NCI-H2171 treated with DMSO at 0.1 percent for 48 hours (cell line): Measurements from ENCODE around the gene FGGY.
"Not testable (repeated sequence)": the region's sequence is repeated elsewhere in the genome, so short reads cannot be mapped to it uniquely, and the experiment has no call there.

Experiments
- DNase-seq: peaks from one replicate; lab custom pipeline; 2025; lab: John Stamatoyannopoulos, UW

Gene FGGY

GRCh38 chr1:59701376-59701775, 404.5 kb downstream of the FGGY start:
- DNase-seq = no peak

GRCh38 chr1:59703226-59703917, 406.5 kb downstream of the FGGY start:
- no peak for DNase-seq

- no peak for DNase-seq
These were observed 407.1 kb downstream of the FGGY start for GRCh38 chr1:59703918-59704378.

GRCh38 chr1:59704716-59705115, 407.8 kb downstream of the FGGY start:
- no peak for DNase-seq

DNA sequence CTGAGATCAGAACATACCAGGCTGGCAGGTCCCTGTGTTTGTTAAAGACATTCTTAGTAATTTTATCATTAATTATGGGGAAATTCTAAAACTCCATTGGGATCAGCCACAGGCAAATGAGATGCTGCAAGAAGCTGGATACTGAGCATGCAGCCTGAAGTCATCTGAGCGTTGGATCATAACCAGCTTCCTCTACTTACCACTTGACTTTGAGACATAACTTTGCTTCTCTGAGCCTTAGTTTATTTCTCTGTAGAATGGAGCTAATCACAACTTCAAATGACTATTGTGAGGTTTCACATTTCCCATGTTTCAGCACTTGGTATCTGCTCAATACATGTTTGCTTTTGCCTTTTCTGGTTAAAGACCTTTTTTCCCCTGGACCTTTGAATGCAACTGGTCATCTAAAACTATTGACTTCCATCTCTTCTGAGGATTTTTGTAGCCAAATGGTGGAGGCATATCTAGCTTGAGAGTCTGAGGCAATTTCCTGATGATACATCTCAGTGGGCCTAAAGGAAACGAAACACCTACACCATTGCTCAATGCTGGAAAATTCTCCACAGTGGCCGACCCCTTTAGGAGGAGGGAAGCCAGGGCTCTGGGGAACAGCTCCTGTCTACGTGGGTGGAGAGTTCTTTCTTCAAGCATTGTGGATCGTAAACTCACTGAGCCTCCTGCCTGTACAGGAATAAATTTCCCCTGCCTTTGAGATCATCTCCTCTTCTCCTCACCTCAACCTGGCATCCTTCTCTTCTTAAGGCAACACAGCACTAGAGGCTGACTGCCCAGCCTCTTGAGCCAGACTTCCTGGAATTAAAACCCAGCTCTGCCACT, 408.8 kb downstream of the FGGY start:
- no peak for DNase-seq

- no peak for DNase-seq
These were observed 409.4 kb downstream of the FGGY start for GRCh38 chr1:59706303-59706599.

GRCh38 chr1:59707178-59707791, 410.4 kb downstream of the FGGY start:
- no peak for DNase-seq

- no peak for DNase-seq
These were observed 412.4 kb downstream of the FGGY start for GRCh38 chr1:59709333-59709732.

DNA sequence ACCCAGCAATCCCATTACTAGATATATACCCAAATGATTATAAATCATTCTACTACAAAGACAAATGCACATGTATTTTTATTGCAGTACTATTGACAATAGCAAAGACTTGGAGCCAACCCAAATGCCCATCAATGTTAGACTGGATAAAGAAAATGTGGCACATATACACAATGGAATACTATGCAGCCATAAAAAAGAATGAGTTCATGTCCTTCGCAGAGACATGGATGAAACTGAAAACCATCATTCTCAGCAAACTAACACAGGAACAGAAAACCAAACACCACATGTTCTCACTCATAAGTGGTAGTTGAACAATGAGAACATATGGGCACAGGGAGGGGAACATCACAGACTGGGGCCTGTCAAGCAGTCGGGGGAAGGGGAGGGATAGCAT, 414.0 kb downstream of the FGGY start:
- not testable (repeated sequence) for DNase-seq

DNA sequence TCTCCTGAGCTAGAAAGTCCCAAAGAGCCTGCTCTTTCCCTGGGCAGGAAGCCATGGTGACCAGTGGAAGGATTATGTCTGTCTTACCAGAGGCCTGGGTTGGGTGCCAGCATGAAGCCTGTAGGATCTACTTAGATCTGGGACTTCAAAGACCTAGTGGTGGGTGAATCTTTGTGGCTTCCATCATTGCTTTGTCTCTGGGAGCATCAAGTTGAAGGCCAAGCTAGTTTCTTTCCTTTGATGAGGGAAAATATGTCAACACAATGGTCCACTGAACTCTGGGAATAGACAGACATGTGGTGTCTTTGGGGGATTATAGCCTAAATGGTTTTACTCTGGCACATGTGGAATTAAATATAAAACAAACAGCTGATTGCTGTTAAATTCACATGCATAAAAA, 417.3 kb downstream of the FGGY start:
- DNase-seq = no peak

DNA sequence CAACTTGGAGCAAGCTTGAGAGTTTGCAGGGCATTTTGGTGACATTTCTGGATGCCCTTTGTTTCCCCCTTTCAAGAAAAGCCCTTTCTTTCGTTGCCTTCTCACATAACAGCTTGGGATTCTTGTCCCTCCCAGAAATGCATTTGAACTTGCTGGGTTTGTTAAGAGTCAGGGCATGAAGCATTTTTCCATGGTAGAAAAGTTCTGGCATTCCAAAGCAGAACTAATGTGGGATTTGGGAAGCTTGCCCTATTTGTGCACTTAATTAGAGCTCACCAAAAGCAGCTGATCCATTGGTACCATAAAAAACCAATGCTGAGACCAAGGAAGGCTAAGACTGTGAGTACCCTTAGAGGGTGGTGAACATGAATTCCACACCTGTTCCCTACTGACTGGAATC, 418.1 kb downstream of the FGGY start:
- no peak for DNase-seq

- no peak for DNase-seq
These were observed 419.9 kb downstream of the FGGY start for GRCh38 chr1:59716832-59717231.

DNA sequence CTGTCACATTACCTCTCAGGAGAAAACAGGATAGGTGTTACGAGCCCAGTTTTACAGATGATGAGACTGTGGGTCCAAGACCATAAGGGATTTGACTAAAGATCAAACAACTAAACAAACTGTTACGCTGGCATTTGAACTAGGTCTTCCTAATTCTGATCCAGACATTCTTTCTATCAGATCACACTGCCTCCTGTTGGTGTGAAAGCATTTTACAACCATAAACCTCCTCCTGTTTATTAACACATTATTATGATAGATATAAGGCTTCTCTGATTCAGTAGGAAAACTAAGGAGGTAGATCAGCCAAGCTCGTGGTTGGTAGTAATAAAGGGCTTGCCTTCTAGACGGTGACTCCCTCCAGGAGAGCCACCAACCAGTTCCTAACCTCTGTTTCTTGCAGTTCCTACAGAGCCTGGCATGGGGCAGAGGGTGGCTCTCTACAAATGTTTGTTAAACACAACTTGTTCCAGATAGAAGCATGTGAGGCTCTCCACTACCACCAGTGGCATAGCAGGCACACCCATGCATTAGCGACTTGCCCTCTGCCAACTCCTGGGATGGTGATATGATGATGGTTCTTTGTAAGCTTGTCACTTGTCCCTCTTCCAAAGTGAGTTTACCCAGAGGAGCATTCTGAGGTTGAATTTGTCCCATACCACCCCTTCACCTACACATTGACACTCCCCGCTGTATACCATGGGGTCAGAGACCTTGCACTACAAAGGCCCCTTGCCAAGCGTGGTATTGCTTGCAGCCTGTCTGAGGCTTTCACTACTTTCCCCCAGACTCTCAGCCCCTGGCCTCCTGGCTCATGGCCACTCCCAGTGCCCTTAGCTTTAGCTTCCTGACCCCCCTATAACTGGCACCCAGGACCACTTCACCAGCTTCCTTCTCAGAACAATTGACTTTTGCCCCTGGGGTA, 421.4 kb downstream of the FGGY start:
- no peak for DNase-seq

DNA sequence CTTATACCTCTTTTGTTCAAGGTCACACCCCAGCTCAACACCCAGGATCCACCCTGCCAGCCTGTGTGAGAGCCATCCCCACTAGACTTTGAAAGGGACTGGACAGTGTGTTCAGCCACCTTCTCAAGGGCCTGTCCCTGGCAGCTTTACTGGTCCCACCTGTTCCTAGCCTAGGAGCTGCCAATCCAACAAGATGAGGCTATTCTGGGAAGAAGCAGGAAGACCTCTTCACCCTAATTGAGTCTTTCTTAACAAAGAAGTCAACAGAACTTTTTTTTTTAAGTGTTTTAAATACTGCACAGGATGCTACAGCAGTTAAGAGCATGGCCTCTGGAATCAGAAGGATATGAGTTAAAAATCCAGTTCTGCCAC, 422.1 kb downstream of the FGGY start:
- DNase-seq = no peak

DNA sequence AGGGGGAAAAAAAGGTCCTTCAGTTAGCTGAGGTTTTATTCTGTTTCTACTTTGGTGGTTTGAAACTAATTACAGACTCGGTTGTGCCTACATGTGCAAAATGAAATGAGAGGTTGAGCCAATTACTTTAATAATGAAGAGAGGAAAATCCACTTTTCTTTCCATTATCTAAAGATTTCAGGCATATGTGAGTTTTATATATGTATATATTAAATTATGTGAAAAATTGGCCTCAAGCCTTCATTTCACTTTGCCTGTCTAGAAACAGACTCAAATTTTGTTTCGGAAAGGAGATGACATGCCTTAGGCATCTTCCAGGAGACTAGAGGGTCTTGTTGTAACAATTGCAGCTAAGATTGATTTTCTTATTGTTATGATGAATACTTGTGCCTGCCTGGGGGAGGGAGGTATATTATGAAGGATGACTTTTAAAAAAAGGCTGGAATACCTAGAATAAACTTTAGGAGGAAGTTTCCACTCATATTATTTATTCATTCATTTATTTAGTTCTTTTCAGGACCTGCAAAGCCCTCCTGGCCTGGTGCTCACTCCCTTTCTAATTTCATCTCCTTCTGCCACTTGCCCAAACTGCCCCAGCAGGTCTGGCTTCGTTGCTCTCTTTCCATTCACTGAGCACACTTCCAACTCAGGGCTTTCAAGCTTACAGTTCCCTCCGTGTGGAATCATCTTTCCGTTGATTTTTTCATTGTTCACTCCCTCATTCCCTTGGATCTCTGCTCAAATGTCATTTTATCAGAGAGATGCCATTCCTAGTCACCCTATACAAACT, 423.6 kb downstream of the FGGY start:
- DNase-seq = no peak

DNA sequence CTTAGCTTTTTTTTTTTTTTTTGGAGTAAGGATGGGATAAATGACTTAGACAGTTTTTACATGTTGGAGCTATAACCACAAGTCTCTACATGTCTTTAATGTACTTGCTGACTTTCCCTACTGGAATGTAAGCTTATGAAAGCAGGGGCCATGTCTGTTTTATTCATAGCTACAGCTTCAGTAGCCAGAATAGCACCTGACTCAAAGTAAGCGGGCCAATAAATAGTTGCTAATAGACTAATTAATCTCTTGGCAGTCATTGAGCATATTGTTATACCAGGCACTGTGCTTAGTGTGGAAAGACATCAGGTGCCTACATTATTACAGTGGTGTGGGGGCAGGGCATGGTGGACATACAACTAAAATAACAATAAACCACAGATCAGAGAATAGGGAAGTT, 433.4 kb downstream of the FGGY start:
- DNase-seq = no peak

DNA sequence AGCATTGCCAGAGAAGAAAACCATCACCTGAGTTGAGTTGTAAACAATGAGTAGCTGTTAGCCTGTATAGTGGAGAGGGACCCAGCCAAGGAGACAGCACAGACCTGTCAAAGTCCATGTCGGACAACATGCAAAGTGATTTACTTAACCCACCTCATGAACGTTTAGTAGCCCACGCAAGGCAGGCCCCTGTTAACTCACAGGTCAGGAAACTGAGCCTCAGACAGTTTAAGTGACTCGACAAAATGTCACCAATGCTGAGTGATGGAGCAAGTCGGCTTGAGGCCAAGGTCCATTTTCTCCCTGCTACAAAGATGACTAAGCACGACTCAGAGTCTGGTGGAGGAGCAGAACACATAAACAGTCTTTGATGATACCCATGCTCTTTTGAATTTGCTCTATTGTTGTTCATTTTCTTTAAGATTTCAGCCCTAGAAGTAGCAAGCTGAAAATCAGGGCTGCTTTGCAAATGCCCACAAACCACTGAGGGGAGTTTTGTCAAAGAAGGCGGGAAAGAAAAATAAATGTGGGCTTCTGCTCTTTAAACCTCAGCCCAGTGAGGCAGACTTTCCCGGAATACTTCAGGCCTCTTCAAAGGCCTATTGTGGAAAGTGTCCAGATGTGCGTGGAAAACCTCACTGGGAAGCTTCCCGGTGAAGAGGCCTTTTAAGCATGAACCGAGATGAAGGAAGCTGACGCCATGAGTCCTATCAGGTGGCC, 434.0 kb downstream of the FGGY start:
- no peak for DNase-seq

DNA sequence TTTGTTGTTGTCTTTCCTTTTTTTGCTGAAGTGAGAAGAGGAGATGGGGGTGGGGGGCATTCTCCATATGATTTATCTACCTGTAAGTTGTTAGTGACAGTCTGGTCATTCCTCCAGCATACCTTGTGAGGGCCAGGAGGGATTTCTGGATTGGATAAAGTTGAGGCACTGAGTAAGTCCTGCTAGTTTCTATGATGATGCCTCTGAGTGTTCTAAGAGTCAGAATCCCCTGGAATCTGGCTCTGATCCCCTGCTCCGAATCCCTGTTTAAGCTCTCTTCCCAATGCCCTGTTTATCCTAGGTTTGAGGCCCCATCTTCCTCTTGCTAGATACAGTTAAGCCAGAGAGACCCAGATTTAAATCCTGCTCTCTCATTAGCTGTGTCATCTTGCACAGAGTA, 434.7 kb downstream of the FGGY start:
- no peak for DNase-seq

GRCh38 chr1:59732214-59732955, 435.5 kb downstream of the FGGY start:
- DNase-seq = no peak
